Bronchial epithelial cell (primary cell): Measurements from ENCODE around the gene TEX13D. TPM values are rescaled to one million over a fixed set of nuclear protein-coding genes. Genes with fewer than 3 reads are reported as not detected.
A peak's percentile ranks its signal among the peaks of the same experiment; 100 is the strongest.

Experiments used
- DNase-seq: peaks from one replicate; pipeline ENCODE4 v3.0.0-alpha.2; 2010; ENCODE audit warnings: low read depth
- FAIRE-seq: peaks from 2 replicates; lab custom pipeline; 2011; peaks lifted over from hg19 to GRCh38; lab: Jason Lieb, UNC
- H3K27me3 ChIP-seq: 2 replicates; pipeline ENCODE4 v1.5.1; 2011; ENCODE audit warnings: low read length; ENCODE audit not compliant: control insufficient read depth, insufficient read depth
- H3K36me3 ChIP-seq: 2 replicates; pipeline ENCODE4 v1.5.1; 2011; ENCODE audit warnings: low read length; ENCODE audit not compliant: control insufficient read depth, insufficient read depth
- H3K4me3 ChIP-seq: 2 replicates; pipeline ENCODE4 v1.5.1; 2011; ENCODE audit warnings: mild to moderate bottlenecking, low read depth, low read length, control low read depth
- total RNA-seq: library from RNA; depleted of rRNA; stranded (reverse); fragments of >200 nt; gene quantifications from 2 replicates; pipeline ENCODE4 v1.2.1, GENCODE V29; 2014
- TF ChIP-seq, protein P1 (sequence below): IDR thresholded peaks from 2 replicates; pipeline ENCODE4 v1.5.1; 2011; ENCODE audit warnings: mild to moderate bottlenecking, moderate library complexity, low read length, control low read depth, inconsistent platforms; ENCODE audit not compliant: insufficient read depth, severe bottlenecking

The TEX13D gene
- total RNA-seq, 1 donor from 2014 or later, result not detected

DNA sequence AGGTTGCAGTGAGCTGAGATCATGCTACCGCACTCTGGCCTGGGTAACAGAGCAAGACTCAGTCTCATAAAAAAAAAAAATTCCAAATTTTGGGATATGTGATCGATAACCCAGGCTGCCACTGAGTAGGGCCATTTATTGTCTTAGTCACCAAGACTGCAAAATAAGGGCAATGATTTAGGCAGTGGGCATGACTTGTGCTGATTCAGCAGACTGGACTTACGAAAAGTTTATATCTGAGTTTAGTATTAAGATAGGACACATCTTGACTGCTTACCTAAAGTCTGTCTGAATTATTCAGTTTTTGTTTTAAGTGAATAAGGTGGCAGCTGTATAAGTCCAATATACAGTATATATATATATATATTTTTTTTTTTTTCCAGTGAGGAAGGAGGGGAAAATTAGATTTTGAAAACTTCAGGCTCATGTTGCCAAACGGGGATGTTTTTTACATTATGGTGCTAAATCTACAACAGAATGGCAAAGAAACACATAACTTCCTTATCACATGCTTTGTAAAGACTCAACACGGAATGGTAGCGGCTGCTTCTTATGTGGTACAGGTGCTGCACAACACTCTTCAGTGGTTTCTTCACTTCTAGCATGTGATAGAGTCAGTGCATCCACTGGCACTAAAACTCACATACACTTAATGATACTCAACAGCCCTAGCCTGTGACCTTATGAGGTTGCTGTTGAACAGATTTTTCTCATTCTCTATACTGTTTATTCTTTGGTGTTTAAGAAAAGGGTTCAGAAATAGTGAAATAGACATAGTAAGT lies 6.5 kb downstream of the TEX13D start:
- DNase-seq (no peak), FAIRE-seq (no peak)
- Histone ChIP-seq H3K27me3 (no peaks in the 10 kb centered on the region), H3K4me3 (no peak overlapping the region), H3K36me3 (no peaks in the 10 kb centered on the region)
- TF ChIP-seq, protein P1, sequence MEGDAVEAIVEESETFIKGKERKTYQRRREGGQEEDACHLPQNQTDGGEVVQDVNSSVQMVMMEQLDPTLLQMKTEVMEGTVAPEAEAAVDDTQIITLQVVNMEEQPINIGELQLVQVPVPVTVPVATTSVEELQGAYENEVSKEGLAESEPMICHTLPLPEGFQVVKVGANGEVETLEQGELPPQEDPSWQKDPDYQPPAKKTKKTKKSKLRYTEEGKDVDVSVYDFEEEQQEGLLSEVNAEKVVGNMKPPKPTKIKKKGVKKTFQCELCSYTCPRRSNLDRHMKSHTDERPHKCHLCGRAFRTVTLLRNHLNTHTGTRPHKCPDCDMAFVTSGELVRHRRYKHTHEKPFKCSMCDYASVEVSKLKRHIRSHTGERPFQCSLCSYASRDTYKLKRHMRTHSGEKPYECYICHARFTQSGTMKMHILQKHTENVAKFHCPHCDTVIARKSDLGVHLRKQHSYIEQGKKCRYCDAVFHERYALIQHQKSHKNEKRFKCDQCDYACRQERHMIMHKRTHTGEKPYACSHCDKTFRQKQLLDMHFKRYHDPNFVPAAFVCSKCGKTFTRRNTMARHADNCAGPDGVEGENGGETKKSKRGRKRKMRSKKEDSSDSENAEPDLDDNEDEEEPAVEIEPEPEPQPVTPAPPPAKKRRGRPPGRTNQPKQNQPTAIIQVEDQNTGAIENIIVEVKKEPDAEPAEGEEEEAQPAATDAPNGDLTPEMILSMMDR, result no peak

DNA sequence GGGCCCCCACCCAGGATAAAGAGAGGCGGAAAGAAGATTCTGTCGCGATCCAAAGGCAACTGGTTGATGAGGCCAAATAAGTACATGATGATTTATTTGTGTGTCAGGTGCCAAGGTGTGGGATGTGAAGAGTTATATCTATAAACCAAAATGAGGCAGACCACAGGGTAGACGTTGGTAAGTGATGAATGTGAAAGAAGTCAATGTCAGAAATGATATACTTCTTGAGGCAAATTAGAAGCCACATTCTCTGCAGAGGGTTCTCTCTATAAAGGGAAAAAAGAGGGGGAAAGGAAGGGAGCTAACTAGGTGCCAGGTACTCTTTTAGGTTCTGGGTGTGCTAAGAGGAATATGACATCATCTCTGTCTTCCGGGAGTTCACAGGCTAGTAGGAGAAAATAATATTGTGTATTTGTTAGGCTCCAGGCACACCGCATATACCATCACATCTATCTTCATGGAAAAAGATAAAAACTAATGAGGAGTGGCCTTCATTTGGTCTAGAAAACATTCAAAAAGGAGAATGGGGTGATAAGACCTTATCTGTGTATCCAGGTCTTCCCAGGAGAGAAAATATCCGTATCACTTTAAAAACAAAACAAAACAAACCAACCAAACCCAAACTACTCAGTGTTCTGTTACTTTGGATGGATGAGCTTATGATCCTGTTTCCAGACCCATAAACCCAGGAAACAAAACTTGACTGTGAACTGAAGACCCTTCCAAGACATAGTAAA lies 9.1 kb downstream of the TEX13D start:
- no peak for FAIRE-seq
- Histone ChIP-seq H3K4me3 (no peak overlapping the region), H3K36me3 (no peaks in the 10 kb centered on the region), H3K27me3 (no peaks in the 10 kb centered on the region)
- DNase-seq, result no peak
- TF ChIP-seq, protein P1, result no peak

DNA sequence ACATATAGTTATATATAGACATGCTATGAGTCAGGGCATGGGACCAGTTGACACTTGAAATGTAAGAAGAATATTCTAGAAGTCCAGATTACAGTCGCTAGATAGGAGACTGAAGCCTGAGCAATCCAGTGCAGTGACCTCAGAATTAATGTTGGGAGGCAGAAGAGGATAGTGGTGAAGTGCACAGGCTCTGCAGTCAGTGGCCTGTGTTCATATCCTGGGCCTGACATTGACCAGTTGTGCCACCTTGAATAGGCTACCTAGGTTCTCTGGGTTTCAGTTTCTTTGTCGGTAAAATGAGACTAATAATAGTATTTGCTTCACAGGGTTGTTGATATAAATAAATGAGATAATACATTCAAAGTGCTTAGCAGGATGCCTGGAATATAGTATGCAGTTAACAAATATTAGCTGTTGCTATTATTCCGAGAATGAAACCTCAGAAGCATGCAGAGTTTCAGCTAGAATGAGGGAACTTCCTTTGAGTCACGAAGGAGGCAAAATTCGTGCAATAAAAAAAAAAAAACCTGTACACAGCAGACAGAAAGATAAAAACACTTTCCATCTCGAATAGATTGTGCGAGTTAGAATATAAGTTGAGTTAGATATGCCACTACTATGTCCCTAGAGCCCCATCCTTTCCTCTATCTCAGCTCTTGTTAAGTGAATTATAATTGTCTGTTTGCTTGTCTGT lies 9.9 kb downstream of the TEX13D start:
- Histone ChIP-seq H3K36me3 (no peaks in the 10 kb centered on the region), H3K4me3 (no peak overlapping the region), H3K27me3 (no peaks in the 10 kb centered on the region)
- no peak for FAIRE-seq
- peak; percentile 10 for DNase-seq
- TF ChIP-seq, protein P1, result no peak

DNA sequence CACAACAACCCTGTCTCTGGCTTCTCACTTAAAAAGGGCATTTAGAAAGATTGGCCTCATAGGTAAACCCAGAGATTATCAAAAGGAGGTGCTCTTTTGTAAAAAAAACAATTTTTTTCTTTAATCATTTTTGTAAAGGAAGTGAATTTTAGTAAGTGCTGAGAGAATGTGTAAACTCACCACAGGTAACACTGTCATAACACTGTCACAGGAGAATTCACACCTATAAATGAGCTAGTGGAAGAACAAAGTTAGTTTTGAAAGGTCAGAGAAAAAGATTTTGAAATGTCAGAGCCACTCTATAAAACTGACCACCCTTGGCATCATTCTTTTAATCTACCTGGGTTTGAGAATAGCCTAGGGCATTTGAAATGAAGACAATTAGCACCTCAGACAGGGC lies 10.6 kb downstream of the TEX13D start:
- FAIRE-seq, result no peak
- no peaks in the 10 kb centered on the region for H3K27me3 ChIP-seq
- no peak for DNase-seq
- no peaks in the 10 kb centered on the region for H3K36me3 ChIP-seq
- no peak overlapping the region for H3K4me3 ChIP-seq
- TF ChIP-seq, protein P1, result no peak

DNA sequence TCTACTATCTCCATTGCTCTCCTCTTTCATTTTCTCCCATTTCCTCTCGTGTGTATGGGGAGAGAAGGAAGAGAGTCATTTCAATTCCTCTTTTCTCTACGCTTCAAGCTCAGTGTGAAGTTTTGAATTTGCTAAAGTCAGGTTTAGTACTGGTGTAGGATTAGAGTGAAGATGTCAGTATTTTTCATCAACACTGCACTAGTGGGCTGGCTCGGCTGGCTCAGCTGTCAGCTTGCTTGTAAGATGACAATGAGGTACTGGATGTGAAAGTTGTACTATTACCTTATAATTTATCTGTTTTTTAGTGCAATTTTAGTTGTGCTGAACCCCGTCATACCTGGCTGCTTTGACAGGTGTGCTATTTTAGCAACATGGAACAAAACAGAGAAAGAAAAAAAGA lies 11.8 kb downstream of the TEX13D start:
- no peaks in the 10 kb centered on the region for H3K36me3 ChIP-seq
- FAIRE-seq (no peak), DNase-seq (no peak)
- H3K27me3 ChIP-seq, result no peaks in the 10 kb centered on the region
- TF ChIP-seq, protein P1, result no peak
- H3K4me3 ChIP-seq, result no peak overlapping the region
